Measurements from ENCODE around the gene MED27. TPM values are rescaled to one million over a fixed set of nuclear protein-coding genes. Genes with fewer than 3 reads are reported as not detected.

The MED27 gene
- total RNA-seq, 1 donor from 2014 or later, result 13.7 TPM

- intact Hi-C loops (cut with DNase I), result no loop called here
- no peak for ATAC-seq (ENCODE audit: poor library complexity)
- no peak for DNase-seq
Observed at GRCh38 chr9:131858147-131858546, 221.5 kb downstream of the MED27 start.

- no peak for ATAC-seq (ENCODE audit: poor library complexity)
- no peak for DNase-seq
- intact Hi-C loops (cut with DNase I), result no loop called here
Observed at GRCh38 chr9:131856105-131856504, 223.6 kb downstream of the MED27 start.

- intact Hi-C loops (cut with DNase I), result no loop called here
- ATAC-seq (ENCODE audit: poor library complexity) (no peak), DNase-seq (no peak)
Observed at GRCh38 chr9:131854896-131855613, 224.6 kb downstream of the MED27 start.

- ATAC-seq (ENCODE audit: poor library complexity), result peak; percentile 61
- DNase-seq, result no peak
- intact Hi-C loops (cut with DNase I), result no loop called here
Observed at GRCh38 chr9:131854334-131854733, 225.3 kb downstream of the MED27 start.

- ATAC-seq (ENCODE audit: poor library complexity), result no peak
- intact Hi-C loops (cut with DNase I), result no loop called here
- no peak for DNase-seq
Observed at GRCh38 chr9:131853434-131853833, 226.2 kb downstream of the MED27 start.

GRCh38 chr9:131851414-131851813, 228.3 kb downstream of the MED27 start:
- intact Hi-C loops (cut with DNase I), result no loop called here
- ATAC-seq (ENCODE audit: poor library complexity) (no peak), DNase-seq (no peak)

GRCh38 chr9:131849391-131849790, 230.3 kb downstream of the MED27 start:
- no peak for DNase-seq
- no peak for ATAC-seq (ENCODE audit: poor library complexity)
- intact Hi-C loops (cut with DNase I), result no loop called here

GRCh38 chr9:131848570-131849160, 231.0 kb downstream of the MED27 start:
- DNase-seq (no peak), ATAC-seq (ENCODE audit: poor library complexity) (no peak)
- intact Hi-C loops (cut with DNase I), result no loop called here

GRCh38 chr9:131847665-131848354, 231.9 kb downstream of the MED27 start:
- ATAC-seq (ENCODE audit: poor library complexity), result no peak
- DNase-seq, result no peak
- intact Hi-C loops (cut with DNase I), result no loop called here

- intact Hi-C loops (cut with DNase I), result no loop called here
- no peak for DNase-seq
- ATAC-seq (ENCODE audit: poor library complexity), result no peak
Observed at GRCh38 chr9:131845305-131846298, 234.1 kb downstream of the MED27 start.

- DNase-seq (no peak), ATAC-seq (ENCODE audit: poor library complexity) (no peak)
Observed at GRCh38 chr9:131844745-131845118, 234.9 kb downstream of the MED27 start.

GRCh38 chr9:131843989-131844744, 235.5 kb downstream of the MED27 start:
- ATAC-seq (ENCODE audit: poor library complexity) (no peak), DNase-seq (peak; percentile 30)
- intact Hi-C loops (cut with DNase I), result no loop called here

More at GRCh38 chr9:131844745-131845118, 234.9 kb downstream of the MED27 start:
- intact Hi-C loops (cut with DNase I), result no loop called here

GRCh38 chr9:131841765-131842318, 237.8 kb downstream of the MED27 start:
- intact Hi-C loops (cut with DNase I), result no loop called here
- no peak for ATAC-seq (ENCODE audit: poor library complexity)

GRCh38 chr9:131840751-131841702, 238.6 kb downstream of the MED27 start:
- intact Hi-C loops (cut with DNase I), result no loop called here
- DNase-seq, result no peak
- no peak for ATAC-seq (ENCODE audit: poor library complexity)

More at GRCh38 chr9:131841765-131842318, 237.8 kb downstream of the MED27 start:
- DNase-seq, result no peak

- ATAC-seq (ENCODE audit: poor library complexity), result no peak
- intact Hi-C loops (cut with DNase I), result no loop called here
- DNase-seq, result peak; percentile 24
Observed at GRCh38 chr9:131840220-131840619, 239.4 kb downstream of the MED27 start.

GRCh38 chr9:131839281-131840084, 240.2 kb downstream of the MED27 start:
- intact Hi-C loops (cut with DNase I), result no loop called here
- ATAC-seq (ENCODE audit: poor library complexity), result no peak
- peak; percentile 39 for DNase-seq
